Sigmoid colon (tissue), 7 donors: ENCODE measurements around the gene CLGN. TPM values are rescaled to one million over a fixed set of nuclear protein-coding genes. Genes with fewer than 3 reads are reported as not detected.

Experiments used
- DNase-seq: peaks from one replicate; pipeline ENCODE4 v3.0.0-alpha.2; 2019
- H3K27ac ChIP-seq, 4 donors: fragments of 200-600 bp; sonication (generic); one replicate each; pipeline ENCODE4 v1.5.1; 2016 to 2019; ENCODE audit warnings: mild to moderate bottlenecking in 1 of 4
- H3K27me3 ChIP-seq, 3 donors: fragments of 200-600 bp; sonication (generic); one replicate each; pipeline ENCODE4 v1.5.1; 2019; ENCODE audit warnings: mild to moderate bottlenecking in 1 of 3
- H3K36me3 ChIP-seq, 4 donors: fragments of 200-600 bp; sonication (generic); one replicate each; pipeline ENCODE4 v1.5.1; 2016 to 2019
- H3K4me1 ChIP-seq, 4 donors: fragments of 200-600 bp; sonication (generic); one replicate each; pipeline ENCODE4 v1.5.1; 2017 to 2019
- H3K4me3 ChIP-seq, 4 donors: fragments of 200-600 bp; sonication (generic); one replicate each; pipeline ENCODE4 v1.5.1; 2017 to 2019; ENCODE audit warnings: mild to moderate bottlenecking in 2 of 4, moderate library complexity in 1 of 4
- H3K9me3 ChIP-seq, 4 donors: fragments of 200-600 bp in 3 of 4; sonication (generic) in 3 of 4; one replicate each; pipeline versions ENCODE4 v1.5.1 to v1.6.1; 2013 to 2019
- EP300 ChIP-seq, 4 donors: sonication (generic); formaldehyde crosslinking; IDR thresholded peaks; one replicate each; pipeline ENCODE4 v1.6.1; 2017; ENCODE audit warnings: antibody characterized with exemption in 4 of 4
- POLR2A ChIP-seq, 2 donors: fragments of 450-650 bp; IDR thresholded peaks; one replicate each; pipeline ENCODE4 v1.6.1; 2016; ENCODE audit warnings: antibody characterized with exemption in 2 of 2, mild to moderate bottlenecking in 2 of 2, moderate library complexity in 2 of 2
- POLR2AphosphoS5 ChIP-seq, 4 donors: sonication (generic); formaldehyde crosslinking; IDR thresholded peaks; one replicate each; pipeline ENCODE4 v1.6.1; 2017; ENCODE audit warnings: antibody characterized with exemption in 4 of 4
- whole genome bisulfite sequencing, 2 donors: extraction: QIAGEN DNeasy Blood & Tissue Kit; methylation state at CpG; one replicate each; pipeline ENCODE4 v1.1.7; 2013; 5-methylcytosine and 5-hydroxymethylcytosine counted together
- intact Hi-C: fragments of 100-400 bp; cut with DNase I; formaldehyde crosslinking; loops from one replicate; pipeline ENCODE4 v1.15.1; 2023
- polyA plus RNA-seq, 3 donors: library from polyadenylated mRNA; stranded (reverse); fragments of 200-250 nt; gene quantifications; one replicate each; pipeline ENCODE4 v1.2.3, GENCODE V29; 2013
- total RNA-seq, 4 donors: library from RNA; depleted of rRNA; stranded (reverse); fragments of >200 nt; gene quantifications; one replicate each; pipeline ENCODE4 v1.1.0, GENCODE V29; 2016
- TF ChIP-seq, protein P1 (sequence below), 4 experiments: fragments of 450-650 bp in 3 of 4; fragments of 200-600 bp in 1 of 4; IDR thresholded peaks; one replicate each; pipeline ENCODE4 v1.5.1; 2016 to 2019; ENCODE audit warnings: antibody characterized with exemption in 4 of 4, mild to moderate bottlenecking in 3 of 4, moderate library complexity in 2 of 4
- donor health status: healthy with polysubstance abuse.
- donor health status: Bipolar disorder and iron deficiency.
- donor health status: healthy.

The CLGN gene
- total and polyA plus RNA-seq, 7 donors: under 0.01 to 14.0 (median 2.9) TPM

- no peaks in the 10 kb centered on the region for H3K36me3 ChIP-seq
- no peak overlapping the region for H3K27ac ChIP-seq
- H3K27me3 ChIP-seq: no peaks in the 10 kb centered on the region
- 89 to 90% methylated on average over 3 of the region's 3 CpGs for WGBS, 2 donors
- TF ChIP-seq POLR2A (IDR thresholded peaks at IDR 0.05): no peak
- TF ChIP-seq EP300 (IDR thresholded peaks at IDR 0.05): no peak
- TF ChIP-seq, protein P1, sequence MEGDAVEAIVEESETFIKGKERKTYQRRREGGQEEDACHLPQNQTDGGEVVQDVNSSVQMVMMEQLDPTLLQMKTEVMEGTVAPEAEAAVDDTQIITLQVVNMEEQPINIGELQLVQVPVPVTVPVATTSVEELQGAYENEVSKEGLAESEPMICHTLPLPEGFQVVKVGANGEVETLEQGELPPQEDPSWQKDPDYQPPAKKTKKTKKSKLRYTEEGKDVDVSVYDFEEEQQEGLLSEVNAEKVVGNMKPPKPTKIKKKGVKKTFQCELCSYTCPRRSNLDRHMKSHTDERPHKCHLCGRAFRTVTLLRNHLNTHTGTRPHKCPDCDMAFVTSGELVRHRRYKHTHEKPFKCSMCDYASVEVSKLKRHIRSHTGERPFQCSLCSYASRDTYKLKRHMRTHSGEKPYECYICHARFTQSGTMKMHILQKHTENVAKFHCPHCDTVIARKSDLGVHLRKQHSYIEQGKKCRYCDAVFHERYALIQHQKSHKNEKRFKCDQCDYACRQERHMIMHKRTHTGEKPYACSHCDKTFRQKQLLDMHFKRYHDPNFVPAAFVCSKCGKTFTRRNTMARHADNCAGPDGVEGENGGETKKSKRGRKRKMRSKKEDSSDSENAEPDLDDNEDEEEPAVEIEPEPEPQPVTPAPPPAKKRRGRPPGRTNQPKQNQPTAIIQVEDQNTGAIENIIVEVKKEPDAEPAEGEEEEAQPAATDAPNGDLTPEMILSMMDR (IDR thresholded peaks at IDR 0.05): no peak
- TF ChIP-seq POLR2AphosphoS5 (IDR thresholded peaks at IDR 0.05): no peak
- no peaks in the 10 kb centered on the region for H3K9me3 ChIP-seq
- intact Hi-C loops: no loop called here
- H3K4me3 ChIP-seq: no peak overlapping the region
- no peaks in the 10 kb centered on the region for H3K4me1 ChIP-seq
- DNase-seq: no peak
These were observed 83.3 kb downstream of the CLGN start for GRCh38 chr4:140344101-140344500.

DNA sequence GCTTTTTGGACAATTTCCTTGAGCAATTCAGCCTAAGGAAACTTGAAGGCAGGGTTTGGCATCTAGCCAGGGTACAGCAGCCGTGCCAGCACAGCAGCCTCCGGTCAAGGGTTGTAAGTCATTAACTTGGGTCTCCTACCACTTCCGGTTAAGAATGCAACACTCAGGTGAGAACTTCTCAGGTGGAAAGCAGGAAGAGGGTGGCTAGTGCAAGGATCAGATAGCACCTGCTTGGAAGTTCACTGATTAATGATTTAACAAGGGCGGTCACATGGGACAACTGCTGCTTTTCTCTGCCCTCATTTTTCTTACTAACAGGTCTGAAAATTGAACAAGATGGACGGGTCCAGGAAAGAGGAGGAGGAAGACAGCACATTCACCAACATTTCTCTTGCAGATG lies 84.1 kb downstream of the CLGN start:
- WGBS, 2 donors: 4 to 19% methylated on average over 5 of the region's 5 CpGs
- Histone ChIP-seq H3K27me3 (no peaks in the 10 kb centered on the region), H3K27ac (no peak overlapping the region), H3K9me3 (no peaks in the 10 kb centered on the region), H3K36me3 (no peaks in the 10 kb centered on the region), H3K4me1 (no peaks in the 10 kb centered on the region), H3K4me3 (no peak overlapping the region)
- no peak for DNase-seq
- TF ChIP-seq, protein P1 (IDR thresholded peaks at IDR 0.05): no peak
- TF ChIP-seq POLR2A (IDR thresholded peaks at IDR 0.05) (no peak), POLR2AphosphoS5 (IDR thresholded peaks at IDR 0.05) (no peak), EP300 (IDR thresholded peaks at IDR 0.05) (no peak)
- intact Hi-C loops: no loop called here

DNA sequence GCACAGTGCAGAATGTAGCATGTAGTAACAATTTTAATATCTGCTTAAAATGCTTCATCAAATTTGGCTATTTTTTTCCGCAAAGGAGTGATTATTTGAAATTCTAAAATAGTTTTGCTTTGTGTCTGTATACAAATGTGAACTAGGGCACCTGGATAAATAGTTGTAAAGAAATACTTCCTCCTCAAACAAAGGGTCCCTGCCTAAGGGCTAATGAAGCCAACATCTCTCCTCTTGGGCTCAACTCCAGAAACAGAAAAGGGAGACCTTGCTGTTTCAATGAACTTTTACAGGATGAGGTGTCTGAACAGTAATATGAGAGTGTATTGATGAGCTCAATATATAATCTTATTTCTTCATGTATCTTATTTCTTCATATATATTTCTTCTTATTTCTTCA lies 84.8 kb downstream of the CLGN start:
- Histone ChIP-seq H3K36me3 (no peaks in the 10 kb centered on the region), H3K4me3 (no peak overlapping the region), H3K27me3 (no peaks in the 10 kb centered on the region), H3K27ac (no peak overlapping the region), H3K9me3 (no peaks in the 10 kb centered on the region), H3K4me1 (no peaks in the 10 kb centered on the region)
- WGBS, 2 donors: 23 to 77% methylated on average over 1 of the region's 1 CpG
- TF ChIP-seq POLR2AphosphoS5 (IDR thresholded peaks at IDR 0.05) (no peak), POLR2A (IDR thresholded peaks at IDR 0.05) (no peak), EP300 (IDR thresholded peaks at IDR 0.05) (no peak)
- DNase-seq: no peak
- intact Hi-C loops: no loop called here

Other genes with a start within 250 kb of the CLGN start
- 10 to 100 TPM; 55.9 to 74.2 (median 65.5) TPM for gene SCOC, start 54.0 kb downstream of the CLGN start, total RNA-seq
- 100 to 1,000 TPM in 1 of 3 donors, 10 to 100 TPM in 2; 51.8 to 159 (median 98.5) TPM for gene SCOC, start 54.0 kb downstream of the CLGN start, polyA plus RNA-seq
- not detected for gene MGAT4D, start 70.6 kb upstream of the CLGN start, total RNA-seq
- gene MGAT4D, start 70.6 kb upstream of the CLGN start, polyA plus RNA-seq: not detected
- 10 to 100 TPM; 11.8 to 20.7 (median 19.6) TPM for gene ELMOD2, start 96.5 kb upstream of the CLGN start, total RNA-seq
- 1 to 10 TPM; 1.8 to 7.5 (median 3.2) TPM for gene ELMOD2, start 96.5 kb upstream of the CLGN start, polyA plus RNA-seq
- not detected for gene UCP1, start 141.3 kb upstream of the CLGN start, total RNA-seq
- gene UCP1, start 141.3 kb upstream of the CLGN start, polyA plus RNA-seq: not detected